ENCODE results near the gene PPFIA1. TPM values are rescaled to one million over a fixed set of nuclear protein-coding genes. Genes with fewer than 3 reads are reported as not detected.

PPFIA1 gene
- total RNA-seq, 6 experiments from 2014 or later: 21.1 to 27.0 (median 22.7) TPM

DNA sequence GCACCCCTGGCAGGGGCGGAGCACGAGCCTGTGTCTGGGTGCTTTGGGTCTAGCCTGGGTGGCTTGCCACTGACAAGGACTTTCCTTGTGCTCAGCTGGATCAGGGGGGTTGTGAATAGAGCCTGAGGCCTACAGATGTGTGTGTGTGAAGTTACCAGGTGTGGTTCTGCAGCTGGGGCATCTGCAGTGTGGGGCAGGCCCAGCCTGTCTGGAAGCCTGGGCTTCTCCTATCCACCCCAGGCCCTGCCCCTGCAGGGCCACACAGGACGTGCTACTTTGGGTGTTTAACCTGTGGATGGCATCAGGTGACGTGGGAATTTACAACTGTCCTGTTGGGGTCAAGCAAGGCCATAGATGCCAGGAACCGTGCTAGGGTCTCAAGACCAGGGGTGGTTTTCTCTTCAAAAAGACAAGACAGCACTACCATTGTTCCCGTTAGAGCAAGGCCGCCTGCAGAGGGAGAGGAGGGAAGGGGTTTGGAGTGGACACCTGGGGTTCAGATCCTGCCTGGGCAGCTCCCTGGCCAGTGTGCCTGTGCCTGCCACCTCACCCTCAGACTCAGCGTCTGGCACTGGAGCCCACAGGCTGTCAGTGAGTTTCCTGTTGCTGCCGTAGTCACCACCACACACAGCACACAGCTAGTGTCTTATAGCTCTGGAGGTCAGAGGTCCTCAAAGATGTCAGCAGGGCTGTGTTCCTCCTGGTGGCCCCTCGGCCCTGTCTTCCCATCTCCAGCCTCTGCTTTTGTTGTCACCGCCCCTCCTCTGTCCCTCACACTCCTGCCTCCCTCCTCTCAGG lies 159.4 kb downstream of the PPFIA1 start:
- Histone ChIP-seq H3K27ac (no peak overlapping the region), H3K27me3 (no peaks in the 10 kb centered on the region), H3K4me1 (no peaks in the 10 kb centered on the region), H3K9me3 (no peaks in the 10 kb centered on the region), H3K4me3 (no peak overlapping the region), H3K36me3 (peaks cover 0 to 67% (median 9%) of the 10 kb centered on the region in 4 donors)
- no peak for TF ChIP-seq POLR2A (IDR thresholded peaks at IDR 0.05)
- TF ChIP-seq CTCF (IDR thresholded peaks at IDR 0.05): no peak
- DNase-seq (peak in 1 of 3 donors; percentile 18), ATAC-seq (no peak)
- 80% methylated on average over 1 of the region's 11 CpGs for WGBS (ENCODE audit: insufficient coverage, low coverage, low lambda C conversion rate, missing lambda C conversion rate)
- intact Hi-C loops (cut with DNase I): no loop called here

DNA sequence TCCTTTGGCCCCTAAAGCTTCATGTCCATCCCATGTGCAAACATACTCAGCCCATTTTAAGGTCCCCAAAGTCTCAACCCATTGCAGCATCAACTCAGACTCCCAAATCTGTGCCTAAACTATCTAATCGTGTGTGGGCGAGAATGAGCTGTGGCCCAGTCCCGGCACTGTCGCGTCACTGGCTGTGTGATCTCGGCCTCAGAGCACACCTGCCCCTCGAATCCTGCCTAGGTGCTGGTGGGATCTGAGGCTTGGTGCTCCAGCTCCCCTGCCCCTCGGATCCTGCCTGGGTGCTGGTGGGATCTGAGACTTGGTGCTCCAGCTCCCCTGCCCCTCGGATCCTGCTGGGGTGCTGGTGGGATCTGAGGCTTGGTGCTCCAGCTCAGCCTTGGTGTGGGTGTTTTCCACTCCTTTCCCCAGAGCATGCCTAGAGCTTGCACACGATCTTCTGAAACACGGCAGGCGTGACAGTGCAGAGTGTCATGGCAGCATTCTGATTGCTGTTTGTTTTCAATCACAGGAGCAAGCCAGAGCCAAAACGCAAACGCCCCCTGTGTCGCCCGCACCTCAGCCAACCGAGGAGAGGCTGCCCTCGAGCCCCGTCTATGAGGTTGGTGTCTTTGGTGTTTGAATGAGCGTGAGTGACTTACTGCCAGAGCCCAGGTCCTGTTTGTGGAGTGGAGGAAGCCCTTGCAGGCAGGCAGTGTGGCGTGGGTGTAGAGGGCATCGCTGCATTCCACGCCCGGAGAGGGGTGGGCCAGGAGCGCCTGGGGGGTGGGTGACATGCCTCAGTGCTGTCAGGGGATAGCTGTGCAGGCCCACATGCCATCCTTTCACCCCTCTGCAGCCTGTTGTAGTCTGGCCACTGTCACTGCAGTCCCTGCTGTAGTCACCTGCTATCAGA lies 160.4 kb downstream of the PPFIA1 start:
- ATAC-seq: no peak
- intact Hi-C loops (cut with DNase I): no loop called here
- Histone ChIP-seq H3K27ac (no peak overlapping the region), H3K4me3 (no peak overlapping the region), H3K4me1 (no peaks in the 10 kb centered on the region), H3K9me3 (no peaks in the 10 kb centered on the region), H3K27me3 (no peaks in the 10 kb centered on the region), H3K36me3 (peaks cover 0 to 69% (median 9%) of the 10 kb centered on the region in 4 donors)
- WGBS (ENCODE audit: insufficient coverage, low coverage, low lambda C conversion rate, missing lambda C conversion rate): 98% methylated on average over 9 of the region's 25 CpGs
- TF ChIP-seq CTCF (IDR thresholded peaks at IDR 0.05) (no peak), POLR2A (IDR thresholded peaks at IDR 0.05) (no peak)
- DNase-seq: no peak

- Histone ChIP-seq H3K4me3 (no peak overlapping the region), H3K27ac (no peak overlapping the region), H3K9me3 (no peaks in the 10 kb centered on the region), H3K4me1 (no peaks in the 10 kb centered on the region), H3K27me3 (no peaks in the 10 kb centered on the region), H3K36me3 (peaks cover 0 to 69% (median 9%) of the 10 kb centered on the region in 4 donors)
- 91% methylated on average over 6 of the region's 12 CpGs for WGBS (ENCODE audit: insufficient coverage, low coverage, low lambda C conversion rate, missing lambda C conversion rate)
- intact Hi-C loops (cut with DNase I): no loop called here
- ATAC-seq: no peak
- TF ChIP-seq CTCF (IDR thresholded peaks at IDR 0.05) (no peak), POLR2A (IDR thresholded peaks at IDR 0.05) (no peak)
- no peak for DNase-seq
These were observed 161.1 kb downstream of the PPFIA1 start for GRCh38 chr11:70431611-70432010.

- Histone ChIP-seq H3K4me1 (no peaks in the 10 kb centered on the region), H3K9me3 (no peaks in the 10 kb centered on the region), H3K4me3 (no peak overlapping the region), H3K27ac (no peak overlapping the region), H3K36me3 (peaks cover 0 to 68% (median 9%) of the 10 kb centered on the region in 4 donors), H3K27me3 (no peaks in the 10 kb centered on the region)
- WGBS (ENCODE audit: insufficient coverage, low coverage, low lambda C conversion rate, missing lambda C conversion rate): 67% methylated on average over 14 of the region's 16 CpGs
- TF ChIP-seq POLR2A (IDR thresholded peaks at IDR 0.05) (no peak), CTCF (IDR thresholded peaks at IDR 0.05) (no peak)
- intact Hi-C loops (cut with DNase I): no loop called here
- ATAC-seq (peak in 1 of 4 donors; percentile 26), DNase-seq (no peak)
These were observed 161.6 kb downstream of the PPFIA1 start for GRCh38 chr11:70432065-70432464.

Measured in right lobe of liver (tissue), 6 donors.